ENCODE data around the gene RHBDD1.
"Not testable (repeated sequence)": the region's sequence is repeated elsewhere in the genome, so short reads cannot be mapped to it uniquely, and the experiment has no call there.

Gene RHBDD1

DNA sequence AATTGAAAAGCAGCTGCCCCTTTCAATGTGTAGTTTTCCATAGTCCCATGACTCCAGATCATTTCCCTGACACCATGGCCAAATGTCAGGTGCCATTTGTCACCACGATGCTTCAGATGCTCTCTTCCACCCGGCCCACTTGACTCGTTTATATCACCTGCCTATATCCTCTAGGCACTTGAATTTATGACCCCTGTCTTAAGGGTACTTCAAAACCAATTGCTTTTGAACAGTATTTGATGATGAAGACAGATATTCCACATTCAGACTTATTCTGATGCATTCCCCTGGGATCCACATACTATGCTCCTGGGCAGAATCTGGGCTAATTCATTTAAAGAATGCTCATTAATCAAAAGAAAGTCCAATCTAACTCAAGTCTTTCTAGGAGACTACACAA, 16.9 kb upstream of the RHBDD1 start:
- no peak for TF ChIP-seq ZNF274 (IDR thresholded peaks at IDR 0.05; ENCODE audit: low read depth, low read length)
- H3K4me3 ChIP-seq (ENCODE audit: low read length), result no peak overlapping the region

DNA sequence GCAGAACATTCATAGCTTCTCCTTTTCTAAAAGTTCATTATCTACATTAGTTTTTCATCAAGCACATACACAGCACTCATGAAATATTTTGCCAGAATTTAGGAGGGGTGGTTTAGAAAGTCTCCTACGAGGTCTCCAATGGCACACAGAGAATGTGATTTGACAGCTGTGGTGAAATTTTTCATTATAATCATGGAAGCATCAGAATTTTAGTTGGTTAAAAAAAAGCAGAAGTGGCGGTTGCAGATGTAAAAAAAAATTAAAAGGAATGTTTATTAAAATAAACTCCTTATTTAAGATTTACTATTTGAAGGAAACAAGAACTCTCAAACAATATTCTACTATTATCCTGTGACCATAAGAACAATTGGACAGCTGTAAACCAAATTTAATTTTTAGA, 10.8 kb upstream of the RHBDD1 start:
- TF ChIP-seq ZNF274 (IDR thresholded peaks at IDR 0.05; ENCODE audit: low read depth, low read length), result no peak
- no peak overlapping the region for H3K4me3 ChIP-seq (ENCODE audit: low read length)

DNA sequence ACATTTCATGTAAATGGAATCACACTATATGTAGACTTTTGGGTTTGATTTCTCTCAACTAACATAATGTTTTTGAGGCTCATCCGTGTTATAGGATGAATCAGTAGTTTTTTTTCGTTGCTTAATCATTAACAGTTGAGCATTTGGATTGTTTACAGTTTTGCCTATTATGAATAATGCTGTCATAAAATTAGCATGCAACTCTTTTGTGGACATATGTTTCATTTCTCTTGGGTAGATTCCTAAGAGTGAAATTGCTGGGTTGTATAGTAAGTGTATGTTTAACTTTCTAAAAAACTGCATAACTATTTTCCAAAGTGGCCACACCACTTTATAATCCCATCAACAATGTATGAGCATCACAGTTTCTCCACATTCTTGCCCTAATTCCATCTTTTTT, 7.7 kb upstream of the RHBDD1 start:
- no peak overlapping the region for H3K4me3 ChIP-seq (ENCODE audit: low read length)
- TF ChIP-seq ZNF274 (IDR thresholded peaks at IDR 0.05; ENCODE audit: low read depth, low read length), result no peak

DNA sequence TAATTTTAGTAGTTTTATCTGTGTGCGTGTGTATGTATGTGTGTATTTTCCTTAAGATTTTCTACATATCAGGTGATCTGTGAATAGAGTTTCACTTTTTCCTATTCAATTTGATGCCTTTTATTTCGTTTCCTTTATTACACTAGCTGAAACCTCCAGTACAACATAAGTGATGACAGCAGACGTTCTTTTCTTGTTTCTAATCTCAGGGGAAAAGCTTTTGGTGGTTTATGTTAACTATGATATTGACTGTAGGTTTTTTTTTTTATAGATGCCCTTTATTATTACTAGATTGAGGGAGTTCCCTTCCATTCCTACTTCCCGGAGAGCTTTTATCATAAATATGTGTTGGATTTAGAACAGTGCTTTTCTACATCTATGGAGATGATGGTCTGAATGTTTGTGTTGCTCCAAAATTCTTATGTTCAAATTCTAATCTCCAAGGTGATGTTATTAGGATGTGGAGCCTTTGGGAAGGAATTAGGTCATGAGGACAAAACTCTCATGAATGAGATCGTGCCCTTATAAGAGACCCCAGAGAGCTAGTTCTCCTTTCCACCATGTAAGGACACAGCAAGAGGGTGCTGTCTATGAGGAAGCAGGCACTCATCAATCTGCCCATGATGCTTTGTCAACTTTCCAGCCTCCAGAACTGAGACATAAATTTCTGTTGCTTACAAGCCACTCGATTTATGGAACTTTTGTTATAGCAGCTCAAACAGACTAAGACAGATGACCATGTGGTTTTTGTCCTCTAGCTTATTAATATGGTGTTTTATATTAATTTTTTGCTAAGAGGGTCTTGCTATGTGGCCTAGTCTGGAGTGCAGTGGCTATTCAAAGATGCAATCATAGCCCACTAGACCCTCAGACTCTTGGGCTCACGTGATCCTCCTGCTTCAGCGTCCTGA, 5.9 kb upstream of the RHBDD1 start:
- no peak overlapping the region for H3K4me3 ChIP-seq (ENCODE audit: low read length)
- no peak for TF ChIP-seq ZNF274 (IDR thresholded peaks at IDR 0.05; ENCODE audit: low read depth, low read length)

DNA sequence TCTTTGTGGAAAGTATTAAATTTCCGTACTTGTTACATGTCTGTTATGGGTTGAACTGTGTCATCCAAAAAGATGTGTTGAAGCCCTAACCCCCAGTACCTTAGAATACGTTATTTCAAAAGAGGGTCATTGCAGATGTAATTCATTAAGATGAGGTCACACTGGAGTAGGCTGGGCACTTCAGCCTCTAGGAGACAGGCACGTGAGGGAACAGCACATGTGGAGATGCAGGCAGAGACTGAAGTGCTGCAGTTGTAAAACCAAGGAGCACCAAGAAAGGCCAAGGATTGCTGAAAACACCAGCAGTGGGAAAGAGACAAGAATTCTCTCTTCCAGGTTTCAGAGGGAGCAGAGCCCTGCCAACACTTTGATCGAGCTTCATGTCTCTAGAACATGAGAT, 4.6 kb upstream of the RHBDD1 start:
- no peak overlapping the region for H3K4me3 ChIP-seq (ENCODE audit: low read length)

DNA sequence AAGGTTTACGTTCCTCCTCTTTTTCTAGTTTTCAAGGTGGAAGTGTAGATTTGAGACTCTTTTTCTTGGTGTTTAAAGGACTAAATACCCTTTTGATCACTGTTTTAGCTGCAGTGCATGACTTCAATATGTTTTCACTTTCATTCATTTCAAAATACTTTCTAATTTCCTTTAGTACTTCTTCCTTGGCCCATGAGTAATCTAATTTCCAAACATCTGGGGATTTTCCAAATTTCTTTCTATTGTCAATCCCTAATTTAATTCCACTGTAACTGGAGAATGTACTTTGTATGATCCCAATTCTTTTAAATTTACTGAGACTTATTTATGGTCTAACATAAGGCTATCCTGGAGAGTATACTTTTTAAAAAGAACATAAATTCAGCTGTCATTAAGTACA, 3.8 kb upstream of the RHBDD1 start:
- TF ChIP-seq ZNF274 (IDR thresholded peaks at IDR 0.05; ENCODE audit: low read depth, low read length), result no peak
- H3K4me3 ChIP-seq (ENCODE audit: low read length), result no peak overlapping the region

More for the DNA sequence above, 4.6 kb upstream of the RHBDD1 start:
- TF ChIP-seq ZNF274 (IDR thresholded peaks at IDR 0.05; ENCODE audit: low read depth, low read length), result no peak

DNA sequence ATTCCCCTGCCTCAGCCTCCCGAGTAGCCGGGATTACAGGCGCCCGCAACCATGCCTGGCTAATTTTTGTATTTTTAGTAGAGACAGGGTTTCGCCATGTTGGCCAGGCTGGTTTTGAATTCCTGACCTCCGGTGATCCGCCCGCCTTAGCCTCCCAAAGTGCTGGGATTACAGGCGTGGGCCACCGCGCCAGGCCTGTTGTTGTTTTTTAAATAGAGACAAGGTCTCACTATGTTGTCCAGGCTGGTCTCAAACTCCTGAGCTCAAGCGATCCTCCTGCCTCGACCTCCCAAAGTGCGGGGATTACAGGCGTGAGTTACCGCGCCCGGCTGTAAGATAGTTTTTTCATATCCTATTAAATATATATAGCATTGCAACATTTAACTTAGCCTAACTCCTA, 974 bp upstream of the RHBDD1 start:
- H3K4me3 ChIP-seq (ENCODE audit: low read length), result peak overlapping the region; percentile 81

DNA sequence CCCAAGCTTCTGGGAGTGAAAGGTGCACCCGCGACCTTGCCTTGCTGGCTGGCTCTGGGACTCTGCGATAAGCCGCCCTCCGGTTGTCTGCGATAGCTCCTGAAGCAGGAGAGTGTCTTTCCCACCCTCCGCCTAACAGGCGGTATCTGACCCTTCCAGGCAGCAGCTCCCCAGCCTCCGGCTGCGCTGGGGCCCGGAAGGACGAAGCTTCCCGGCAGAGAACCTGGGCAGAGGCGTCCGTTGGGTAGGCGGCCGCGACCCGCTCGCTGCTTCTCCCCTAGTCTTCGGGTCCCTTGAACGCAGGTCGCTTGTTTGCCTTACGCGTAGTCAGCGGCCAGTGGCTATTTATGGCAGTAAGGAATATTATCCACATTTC, 446 bp upstream of the RHBDD1 start:
- TF ChIP-seq ZNF274 (IDR thresholded peaks at IDR 0.05; ENCODE audit: low read depth, low read length), result no peak
- peak overlapping the region; percentile 81 for H3K4me3 ChIP-seq (ENCODE audit: low read length)

DNA sequence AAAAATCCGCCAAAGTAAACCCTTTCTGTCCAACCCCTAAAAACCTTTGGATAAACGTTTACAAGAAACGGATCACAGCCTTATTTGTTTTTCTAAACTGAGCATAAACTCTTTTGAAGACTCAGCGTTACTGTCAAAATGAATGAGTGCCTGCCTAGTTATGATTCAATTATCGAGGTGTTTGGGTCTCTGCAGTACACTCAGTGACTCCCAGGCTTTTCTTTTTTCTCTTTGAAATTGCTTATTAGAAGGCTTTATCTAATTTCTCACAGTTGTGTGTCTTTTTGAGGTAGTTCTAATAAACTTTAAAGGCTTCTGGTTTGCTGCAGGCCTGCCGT, 663 bp downstream of the RHBDD1 start:
- H3K4me3 ChIP-seq (ENCODE audit: low read length), result peak overlapping the region; percentile 75
- TF ChIP-seq ZNF274 (IDR thresholded peaks at IDR 0.05; ENCODE audit: low read depth, low read length), result no peak

DNA sequence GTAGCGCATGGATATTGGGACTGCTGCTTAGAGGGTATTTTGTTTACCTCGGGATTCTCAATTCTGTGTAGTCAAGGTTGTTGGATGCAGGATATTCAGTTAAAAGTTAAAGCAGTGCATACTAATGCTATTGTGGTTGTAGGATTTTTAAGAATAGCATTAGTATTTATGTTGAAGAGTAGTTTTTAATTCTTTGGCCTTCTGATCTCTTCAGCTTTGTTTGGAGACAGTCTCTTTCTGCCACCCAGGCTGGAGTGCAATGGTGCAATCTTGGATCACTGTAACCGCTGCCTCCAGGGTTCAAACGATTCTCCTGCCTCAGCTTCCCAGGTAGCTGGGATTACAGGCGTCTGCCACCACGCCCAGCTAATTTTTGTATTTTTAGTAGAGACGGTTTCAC, 1.5 kb downstream of the RHBDD1 start:
- TF ChIP-seq ZNF274 (IDR thresholded peaks at IDR 0.05; ENCODE audit: low read depth, low read length), result no peak
- peak overlapping the region; percentile 75 for H3K4me3 ChIP-seq (ENCODE audit: low read length)

DNA sequence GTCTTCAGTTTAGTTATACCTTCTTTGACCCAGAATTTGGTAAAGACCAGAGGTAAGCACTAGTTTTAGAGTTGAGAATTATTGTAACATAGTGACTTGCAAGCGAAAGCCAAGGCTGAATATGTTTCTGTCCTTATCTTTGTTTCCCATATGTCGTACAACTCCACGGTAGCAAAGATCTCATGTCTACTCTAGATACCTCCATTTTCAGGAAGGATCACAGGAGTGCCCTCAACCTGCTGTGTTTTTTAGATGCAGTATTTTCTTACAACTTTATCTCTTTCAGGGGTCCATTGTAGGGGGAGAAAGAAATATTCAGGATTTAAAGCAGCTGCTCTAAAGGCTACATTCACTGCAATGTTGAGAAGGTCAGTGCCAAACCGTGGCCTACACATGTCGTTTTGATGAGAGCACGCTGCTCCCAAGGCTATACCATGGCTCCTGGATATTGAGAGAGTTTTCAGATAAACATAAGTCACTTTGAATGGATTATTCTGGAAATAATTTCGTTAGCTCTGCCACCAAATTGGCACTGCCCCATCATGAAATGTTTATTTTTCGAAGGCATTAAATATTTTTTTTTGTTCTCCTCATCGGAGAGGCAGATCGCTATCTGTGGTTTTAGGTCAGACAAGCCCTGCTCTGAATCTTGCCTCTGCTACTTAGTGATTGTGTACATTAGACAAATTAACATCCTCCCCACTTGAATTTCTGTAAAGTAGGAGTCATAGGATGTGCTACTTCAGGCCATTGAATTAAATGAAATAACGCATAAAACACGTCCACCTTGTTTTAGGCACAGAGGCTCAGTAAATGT, 2.1 kb downstream of the RHBDD1 start:
- no peak for TF ChIP-seq ZNF274 (IDR thresholded peaks at IDR 0.05; ENCODE audit: low read depth, low read length)
- peak overlapping the region; percentile 75; the same call in 1 of the 2 replicates for H3K4me3 ChIP-seq (ENCODE audit: low read length)

DNA sequence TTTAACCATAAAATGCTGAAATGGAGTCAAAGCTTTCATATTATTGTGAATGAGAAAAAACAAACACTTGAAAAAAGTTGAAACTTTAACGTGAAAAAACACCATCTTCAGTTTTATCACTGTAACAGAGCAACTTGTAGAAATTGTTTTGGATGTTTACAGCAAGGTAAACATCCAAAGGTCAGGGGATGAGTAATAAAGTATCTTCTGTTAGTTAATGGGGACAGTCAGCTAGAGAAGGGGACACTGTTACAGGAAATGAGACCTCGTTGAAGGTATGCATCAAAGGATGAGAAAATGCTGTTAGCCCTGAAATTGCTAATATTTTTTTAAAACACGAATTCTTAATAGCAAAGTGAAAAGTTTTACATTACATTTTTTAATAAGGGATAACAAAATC, 2.9 kb downstream of the RHBDD1 start:
- no peak overlapping the region for H3K4me3 ChIP-seq (ENCODE audit: low read length)

DNA sequence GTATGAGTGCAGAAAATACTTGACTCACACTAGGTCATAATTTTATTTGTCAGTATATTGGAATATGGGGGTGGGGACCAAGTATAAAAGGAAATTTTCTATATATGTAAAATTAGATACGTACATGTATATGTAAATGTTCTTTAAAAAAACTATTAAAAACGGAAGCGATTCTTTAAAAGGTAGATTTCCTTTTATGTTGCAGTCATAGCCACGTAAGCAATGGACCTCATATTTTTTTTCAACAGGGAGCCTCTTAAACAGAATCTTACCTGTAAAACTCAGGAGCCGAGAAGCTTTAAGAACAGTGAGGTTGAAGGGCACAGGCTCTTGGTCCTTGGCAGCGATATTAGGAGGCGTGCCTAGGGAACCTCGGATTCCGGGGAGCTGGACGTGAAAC, 3.3 kb downstream of the RHBDD1 start:
- H3K4me3 ChIP-seq (ENCODE audit: low read length), result peak overlapping the region; percentile 13; the same call in 1 of the 2 replicates
- TF ChIP-seq ZNF274 (IDR thresholded peaks at IDR 0.05; ENCODE audit: low read depth, low read length), result no peak

More for the DNA sequence above, 2.9 kb downstream of the RHBDD1 start:
- no peak for TF ChIP-seq ZNF274 (IDR thresholded peaks at IDR 0.05; ENCODE audit: low read depth, low read length)

DNA sequence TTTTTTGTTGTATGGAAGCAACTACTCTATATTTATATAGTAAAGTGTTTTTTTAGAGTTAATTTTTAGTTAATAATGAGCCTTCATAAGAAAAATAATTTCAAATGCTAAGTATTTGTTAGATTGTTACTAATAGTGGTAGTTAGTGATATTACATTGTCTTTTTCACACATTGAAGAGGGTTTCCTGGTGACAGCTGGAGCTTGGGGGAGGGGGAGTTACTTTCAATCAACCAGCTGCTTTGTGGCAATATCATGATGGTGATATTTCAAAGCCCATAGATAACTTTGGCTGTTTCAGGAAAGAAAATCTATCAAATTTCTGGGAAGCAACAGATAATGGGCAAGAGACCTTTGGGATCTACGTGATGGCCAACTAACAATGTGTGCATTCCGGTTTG, 4.1 kb downstream of the RHBDD1 start:
- TF ChIP-seq ZNF274 (IDR thresholded peaks at IDR 0.05; ENCODE audit: low read depth, low read length), result no peak
- H3K4me3 ChIP-seq (ENCODE audit: low read length), result no peak overlapping the region

DNA sequence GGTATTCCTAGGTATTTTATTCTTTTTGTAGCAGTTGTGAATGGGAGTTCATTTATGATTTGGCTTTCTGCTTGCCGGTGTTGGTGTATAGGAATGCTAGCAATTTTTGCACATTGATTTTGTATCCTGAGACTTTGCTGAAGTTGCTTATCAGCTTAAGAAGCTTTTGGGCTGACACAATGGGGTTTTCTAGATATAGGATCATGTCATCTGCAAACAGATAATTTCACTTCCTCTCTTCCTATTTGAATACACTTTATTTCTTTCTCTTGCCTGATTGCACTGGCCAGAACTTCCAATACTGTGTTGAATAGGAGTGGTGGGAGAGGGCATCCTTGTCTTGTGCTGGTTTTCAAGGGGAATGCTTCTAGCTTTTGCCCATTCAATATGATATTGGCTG, 7.1 kb downstream of the RHBDD1 start:
- not testable (repeated sequence) for H3K4me3 ChIP-seq (ENCODE audit: low read length)

Measured in GM08714 (cell line).